GM21447 (cell line): ENCODE data around the gene RHOT2.
A peak's percentile ranks its signal among the peaks of the same experiment; 100 is the strongest.
"Not testable (repeated sequence)": the region's sequence is repeated elsewhere in the genome, so short reads cannot be mapped to it uniquely, and the experiment has no call there.

Experiments
- ATAC-seq: cut with Tn5 transposase; IDR thresholded peaks from one replicate; pipeline ENCODE4 v1.9.1; 2021; ENCODE audit not compliant: unreplicated experiment

The RHOT2 gene

DNA sequence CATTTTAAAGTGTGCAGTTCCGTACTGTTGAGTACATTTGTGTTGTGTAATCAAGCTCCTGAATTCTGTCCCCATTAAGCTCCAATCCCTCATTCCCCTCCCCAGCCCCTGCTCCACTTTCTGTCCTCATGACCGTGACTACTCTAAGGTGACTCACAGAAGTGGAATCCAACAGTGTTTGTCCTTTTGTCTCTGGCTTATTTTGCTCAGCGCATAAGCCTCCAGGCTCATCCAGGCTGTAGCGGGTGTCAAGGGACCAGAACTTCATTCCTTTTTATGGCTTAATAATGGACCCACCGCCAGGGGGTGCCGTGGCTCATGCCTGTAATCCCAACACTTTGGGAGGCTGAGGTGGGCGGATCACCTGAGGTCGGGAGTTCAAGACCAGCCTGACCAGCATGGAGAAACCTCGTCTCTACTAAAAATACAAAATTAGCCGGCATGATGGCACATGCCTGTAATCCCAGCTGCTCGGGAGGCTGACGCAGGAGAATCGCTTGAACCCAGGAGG lies 44.9 kb downstream of the RHOT2 start:
- not testable (repeated sequence) for ATAC-seq

DNA sequence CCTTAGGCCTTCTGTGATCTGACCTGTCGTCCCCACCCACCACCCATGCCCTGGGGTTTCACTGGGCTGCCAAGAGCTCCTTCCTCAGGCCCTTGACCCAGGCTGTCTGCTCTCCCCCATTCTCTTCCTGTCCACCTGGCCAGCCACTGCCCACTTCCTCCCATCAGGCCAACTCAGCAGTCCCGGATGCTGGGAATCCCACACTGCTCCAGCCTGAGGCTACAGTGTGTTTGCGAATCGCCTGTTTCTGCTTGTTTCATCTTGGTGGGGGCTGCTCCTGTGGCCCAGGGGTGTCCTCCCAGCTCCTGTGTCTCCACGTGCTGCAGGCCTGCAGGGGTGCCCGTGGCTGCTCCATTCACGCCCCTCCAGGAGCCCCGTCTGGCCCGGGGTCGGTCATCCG lies 46.1 kb downstream of the RHOT2 start:
- ATAC-seq: no peak

DNA sequence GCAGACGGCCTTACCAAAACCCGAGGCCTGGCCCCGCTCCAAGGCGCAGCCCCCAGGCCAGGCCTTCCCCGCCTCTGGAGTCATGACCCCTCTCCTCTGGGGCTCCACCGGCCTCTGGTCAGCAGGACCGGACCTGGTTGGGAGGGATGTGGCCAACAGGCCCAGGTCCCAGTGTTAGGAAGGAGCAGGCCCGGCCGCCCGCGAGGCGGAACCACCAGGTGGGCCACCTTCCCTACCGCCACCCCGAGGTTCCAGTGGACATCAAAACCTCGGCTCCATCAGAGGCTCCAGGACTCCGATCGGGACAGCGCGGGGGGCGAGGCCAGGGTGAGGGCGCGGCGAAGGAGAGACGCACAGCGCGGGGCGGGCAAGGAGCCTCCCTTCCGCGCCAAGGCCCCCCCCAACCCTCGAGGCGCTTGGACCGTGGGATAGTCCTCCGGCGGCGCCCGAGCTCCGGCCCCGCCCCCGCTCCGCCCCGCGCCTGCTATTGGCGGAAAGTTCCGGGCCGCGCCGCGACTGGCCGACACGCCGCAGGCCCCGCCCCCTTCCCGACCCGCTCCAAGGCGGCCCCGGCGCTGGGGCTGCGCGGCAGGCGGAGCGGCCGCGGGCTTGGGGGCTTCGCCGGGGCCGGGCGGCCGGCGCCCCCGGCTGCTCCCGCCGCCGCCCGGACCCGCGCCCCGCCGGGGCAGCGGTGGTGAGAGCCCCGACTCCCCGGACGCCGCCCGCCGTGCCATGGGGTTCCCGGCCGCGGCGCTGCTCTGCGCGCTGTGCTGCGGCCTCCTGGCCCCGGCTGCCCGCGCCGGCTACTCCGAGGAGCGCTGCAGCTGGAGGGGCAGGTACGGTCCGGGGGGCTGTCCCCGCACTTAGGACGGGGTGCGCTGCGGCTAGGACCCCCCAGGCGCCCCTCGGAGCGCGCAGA lies 46.9 kb downstream of the RHOT2 start, which contains the start of gene METRN:
Gene METRN (plus strand): TSS at position 561 of the 919 bp plus-strand sequence. CDS start 172 bp downstream, at position 733.
- peak; percentile 67 for ATAC-seq

DNA sequence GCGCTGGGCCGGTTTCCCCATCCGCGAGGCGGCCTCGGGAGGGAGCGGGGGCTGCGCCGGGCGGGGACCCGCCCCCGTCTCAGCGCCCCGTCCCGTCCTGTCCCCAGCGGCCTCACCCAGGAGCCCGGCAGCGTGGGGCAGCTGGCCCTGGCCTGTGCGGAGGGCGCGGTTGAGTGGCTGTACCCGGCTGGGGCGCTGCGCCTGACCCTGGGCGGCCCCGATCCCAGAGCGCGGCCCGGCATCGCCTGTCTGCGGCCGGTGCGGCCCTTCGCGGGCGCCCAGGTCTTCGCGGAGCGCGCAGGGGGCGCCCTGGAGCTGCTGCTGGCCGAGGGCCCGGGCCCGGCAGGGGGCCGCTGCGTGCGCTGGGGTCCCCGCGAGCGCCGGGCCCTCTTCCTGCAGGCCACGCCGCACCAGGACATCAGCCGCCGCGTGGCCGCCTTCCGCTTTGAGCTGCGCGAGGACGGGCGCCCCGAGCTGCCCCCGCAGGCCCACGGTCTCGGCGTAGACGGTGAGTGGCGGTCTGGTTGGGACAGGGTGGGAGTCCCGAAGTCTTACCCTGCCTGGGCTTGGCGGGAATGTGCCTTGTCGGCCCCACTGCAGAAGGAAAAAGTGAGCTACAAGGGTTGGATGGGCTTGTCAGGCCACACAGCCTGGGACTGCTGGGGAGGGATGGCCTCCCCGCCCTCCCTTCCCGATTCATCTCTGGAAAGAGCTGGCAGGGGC lies 47.7 kb downstream of the RHOT2 start:
- ATAC-seq: no peak

DNA sequence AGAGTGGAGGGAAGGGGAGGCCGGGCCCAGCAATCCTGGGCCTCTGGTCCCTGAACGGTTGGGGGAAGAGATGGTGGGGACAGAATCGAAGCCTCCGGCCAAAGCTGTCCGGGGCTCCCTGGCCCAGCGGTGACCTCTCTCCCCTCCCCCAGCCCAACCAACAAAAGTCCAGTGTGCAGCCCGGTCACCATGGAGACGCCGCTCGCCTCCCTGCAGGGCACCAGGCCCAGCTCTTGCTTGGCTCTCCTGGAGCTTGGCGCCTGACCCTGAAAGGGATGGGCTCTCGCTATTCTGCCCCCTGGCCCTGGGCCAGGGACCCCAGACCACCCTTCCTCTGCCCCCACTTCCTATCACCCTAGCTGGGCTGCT lies 48.3 kb downstream of the RHOT2 start:
- no peak for ATAC-seq

DNA sequence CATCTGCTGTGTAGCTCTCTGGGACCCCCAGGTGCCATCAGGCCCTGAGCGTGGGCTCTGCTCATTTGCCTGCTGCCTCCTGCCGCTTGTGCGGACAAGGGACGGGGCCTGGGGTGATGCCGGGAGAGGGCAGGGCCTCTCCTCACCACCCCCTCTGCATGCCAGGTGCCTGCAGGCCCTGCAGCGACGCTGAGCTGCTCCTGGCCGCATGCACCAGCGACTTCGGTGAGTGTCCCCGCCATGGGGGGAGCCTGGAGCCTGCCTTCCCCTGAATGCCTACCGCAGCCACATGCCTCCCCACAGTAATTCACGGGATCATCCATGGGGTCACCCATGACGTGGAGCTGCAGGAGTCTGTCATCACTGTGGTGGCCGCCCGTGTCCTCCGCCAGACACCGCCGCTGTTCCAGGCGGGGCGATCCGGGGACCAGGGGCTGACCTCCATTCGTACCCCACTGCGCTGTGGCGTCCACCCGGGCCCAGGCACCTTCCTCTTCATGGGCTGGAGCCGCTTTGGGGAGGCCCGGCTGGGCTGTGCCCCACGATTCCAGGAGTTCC lies 48.9 kb downstream of the RHOT2 start:
- ATAC-seq: no peak

DNA sequence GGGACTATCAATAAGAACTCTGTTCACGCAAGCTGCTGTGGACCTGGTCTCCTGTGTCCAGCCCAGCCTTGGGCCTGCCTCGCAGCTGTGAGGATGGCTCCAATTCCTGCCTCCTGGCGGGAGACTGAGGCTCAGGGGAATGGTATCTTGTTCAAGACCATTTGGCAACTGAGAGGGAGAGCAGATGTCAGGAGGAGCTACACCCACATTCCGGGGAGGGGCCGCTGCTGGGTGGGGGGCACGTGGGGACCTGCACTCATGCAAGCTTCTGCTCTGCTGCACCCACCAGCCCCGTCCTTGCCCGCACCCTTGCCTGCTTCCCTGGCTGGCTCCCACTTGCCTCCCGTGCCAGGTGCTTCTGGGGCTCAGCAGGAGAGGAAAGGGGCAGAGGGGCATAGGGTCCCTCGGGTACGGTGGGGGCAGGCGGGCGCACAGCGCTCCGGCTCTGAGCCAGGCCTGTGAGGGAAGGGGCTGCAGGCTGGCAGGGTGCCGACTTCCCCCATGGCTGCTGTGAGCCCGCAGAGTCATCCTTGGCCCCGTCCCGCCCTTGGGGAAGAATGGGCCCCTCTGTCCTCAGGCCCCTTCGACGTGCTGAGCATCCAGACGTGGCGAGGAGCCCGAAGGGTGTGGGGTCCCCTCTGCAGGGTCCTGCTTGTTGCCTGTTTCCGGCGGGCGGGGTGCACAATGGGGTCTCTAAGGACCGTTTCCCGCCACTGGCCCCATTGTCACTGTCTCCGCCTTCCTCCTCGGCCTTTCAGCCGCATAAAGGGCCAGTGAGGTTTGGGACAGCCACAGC lies 49.7 kb downstream of the RHOT2 start:
- no peak for ATAC-seq

DNA sequence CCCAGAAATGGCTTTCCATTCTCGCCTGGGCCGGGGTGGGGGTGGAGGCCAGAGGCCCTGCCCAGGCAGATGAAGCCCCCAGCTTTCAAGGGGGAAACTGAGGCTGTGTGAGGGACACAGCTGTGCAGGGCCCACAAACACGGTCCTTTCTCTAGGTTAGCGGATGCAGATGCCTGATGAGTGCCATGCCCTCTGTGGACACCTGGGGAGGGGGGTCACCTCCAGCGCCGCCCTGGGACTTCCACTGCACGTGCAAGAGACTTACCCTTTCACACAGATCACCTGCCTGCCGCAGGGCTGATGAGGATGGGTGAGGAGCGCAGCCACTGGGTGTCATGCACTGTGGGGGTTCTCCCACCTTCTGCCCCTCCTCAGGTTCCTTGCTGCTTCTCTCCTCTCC lies 50.5 kb downstream of the RHOT2 start:
- ATAC-seq: no peak

DNA sequence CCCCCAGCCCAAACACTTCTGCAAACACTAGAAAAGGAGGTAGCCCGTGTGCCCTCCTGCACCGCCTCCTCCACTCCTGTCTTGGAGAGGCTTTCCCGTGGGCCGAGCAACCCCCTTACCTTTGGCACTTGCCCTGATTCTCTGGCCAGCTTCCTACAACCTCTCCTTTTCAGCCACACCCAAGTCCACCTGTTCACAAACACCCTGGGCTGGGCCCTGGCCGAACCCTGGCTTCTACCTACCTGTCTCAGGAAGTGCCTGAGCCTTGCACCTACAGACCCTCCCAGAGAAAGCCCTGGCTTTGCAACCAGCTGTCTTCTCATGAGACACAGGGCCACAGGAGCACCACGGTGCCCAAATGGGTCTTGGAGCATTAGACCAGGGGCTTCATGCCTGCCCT lies 51.0 kb downstream of the RHOT2 start:
- ATAC-seq: no peak

DNA sequence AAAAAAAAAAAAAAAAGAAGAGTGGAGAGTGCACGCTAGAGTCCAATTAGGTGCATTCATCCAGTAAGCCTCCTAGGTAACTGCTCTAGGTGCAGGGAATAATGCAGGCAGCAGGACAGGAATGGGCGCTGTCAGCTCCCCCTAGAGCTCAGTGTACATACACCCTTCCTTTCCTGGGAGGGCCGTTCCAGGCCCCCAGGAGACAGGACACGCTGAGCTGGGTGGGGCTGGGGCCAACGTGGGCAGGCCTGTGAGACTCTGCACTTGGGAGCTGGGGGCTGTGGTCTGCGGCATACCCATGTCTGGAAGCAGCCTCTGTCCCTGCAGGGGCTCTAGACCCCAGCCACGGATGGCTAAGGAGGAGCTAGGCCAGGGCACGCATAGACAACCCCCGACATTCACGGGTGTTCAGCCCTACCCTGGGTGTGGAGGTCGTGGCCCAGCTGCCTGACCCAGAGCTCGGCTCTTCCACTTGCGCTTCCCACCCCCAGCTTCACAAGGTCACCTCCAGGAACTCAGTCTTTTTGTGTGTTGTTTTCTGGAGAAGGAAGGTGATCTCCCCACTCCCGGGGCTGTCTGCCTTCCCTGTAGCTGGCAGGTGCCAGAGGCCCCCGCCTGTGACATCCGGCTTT lies 52.0 kb downstream of the RHOT2 start:
- no peak for ATAC-seq

DNA sequence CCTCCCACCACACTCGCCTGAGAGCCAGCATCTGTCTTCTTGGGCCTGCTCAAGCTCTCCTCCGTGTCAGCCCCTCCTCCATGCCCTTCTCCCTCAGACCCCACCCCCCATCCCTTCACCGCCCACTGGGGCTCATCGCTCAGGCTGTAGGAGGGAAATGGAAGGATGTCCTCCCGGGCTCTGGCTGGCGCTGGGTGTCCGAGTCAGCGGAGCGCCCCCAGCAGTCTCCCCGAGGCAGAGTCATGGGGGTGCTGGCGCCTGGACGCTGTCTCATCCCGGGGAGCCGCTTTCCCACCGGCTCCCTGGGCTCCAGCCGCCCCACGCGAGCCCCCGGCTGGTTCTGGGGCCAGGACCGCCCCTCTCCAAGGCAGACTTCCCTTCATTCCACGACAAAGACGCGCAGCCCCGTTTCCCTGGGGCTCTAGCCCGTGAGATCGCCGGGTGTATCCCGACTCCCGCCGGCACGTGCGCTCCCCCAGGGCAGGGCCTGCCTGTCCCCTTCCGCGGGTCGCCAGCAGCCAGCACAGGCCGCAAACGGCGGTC lies 52.6 kb downstream of the RHOT2 start:
- peak; percentile 29 for ATAC-seq

DNA sequence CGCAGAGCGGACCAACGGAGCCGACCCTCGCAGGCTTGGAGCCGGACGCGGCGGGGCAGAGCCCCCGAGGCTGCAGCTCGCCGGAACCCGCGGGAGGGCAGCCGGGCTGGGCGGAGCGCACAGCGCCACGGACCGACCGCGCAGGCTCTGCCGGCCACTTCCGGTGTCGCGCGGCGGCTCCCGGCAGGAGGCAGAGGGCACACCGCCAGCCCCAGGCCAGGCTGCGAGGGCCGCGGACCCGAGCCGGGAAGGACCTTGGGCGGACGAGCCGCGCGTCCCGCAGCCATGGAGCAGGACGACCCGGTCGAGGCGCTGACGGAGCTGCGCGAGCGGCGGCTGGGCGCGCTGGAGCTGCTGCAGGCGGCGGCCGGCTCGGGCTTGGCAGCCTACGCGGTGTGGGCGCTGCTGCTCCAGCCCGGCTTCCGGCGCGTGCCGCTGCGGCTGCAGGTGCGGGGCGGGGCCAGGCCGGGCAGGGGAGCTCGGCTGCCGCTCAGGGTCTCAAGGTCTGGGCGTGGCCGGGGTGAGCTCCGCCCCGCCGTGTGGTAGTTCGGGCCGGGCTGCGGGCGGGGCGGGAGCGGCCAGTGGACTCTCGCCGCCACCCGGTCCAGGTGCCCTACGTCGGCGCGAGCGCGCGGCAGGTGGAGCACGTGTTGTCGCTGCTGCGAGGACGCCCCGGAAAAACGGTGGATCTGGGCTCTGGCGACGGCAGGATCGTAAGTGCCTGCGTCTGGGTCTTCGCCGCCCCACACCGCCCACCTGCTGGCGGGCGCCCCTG lies 53.2 kb downstream of the RHOT2 start, which contains the start of gene ANTKMT:
Gene ANTKMT (plus strand): TSS at position 157 of the 775 bp plus-strand sequence. CDS start 129 bp downstream, at position 286.
- ATAC-seq: peak; percentile 56

DNA sequence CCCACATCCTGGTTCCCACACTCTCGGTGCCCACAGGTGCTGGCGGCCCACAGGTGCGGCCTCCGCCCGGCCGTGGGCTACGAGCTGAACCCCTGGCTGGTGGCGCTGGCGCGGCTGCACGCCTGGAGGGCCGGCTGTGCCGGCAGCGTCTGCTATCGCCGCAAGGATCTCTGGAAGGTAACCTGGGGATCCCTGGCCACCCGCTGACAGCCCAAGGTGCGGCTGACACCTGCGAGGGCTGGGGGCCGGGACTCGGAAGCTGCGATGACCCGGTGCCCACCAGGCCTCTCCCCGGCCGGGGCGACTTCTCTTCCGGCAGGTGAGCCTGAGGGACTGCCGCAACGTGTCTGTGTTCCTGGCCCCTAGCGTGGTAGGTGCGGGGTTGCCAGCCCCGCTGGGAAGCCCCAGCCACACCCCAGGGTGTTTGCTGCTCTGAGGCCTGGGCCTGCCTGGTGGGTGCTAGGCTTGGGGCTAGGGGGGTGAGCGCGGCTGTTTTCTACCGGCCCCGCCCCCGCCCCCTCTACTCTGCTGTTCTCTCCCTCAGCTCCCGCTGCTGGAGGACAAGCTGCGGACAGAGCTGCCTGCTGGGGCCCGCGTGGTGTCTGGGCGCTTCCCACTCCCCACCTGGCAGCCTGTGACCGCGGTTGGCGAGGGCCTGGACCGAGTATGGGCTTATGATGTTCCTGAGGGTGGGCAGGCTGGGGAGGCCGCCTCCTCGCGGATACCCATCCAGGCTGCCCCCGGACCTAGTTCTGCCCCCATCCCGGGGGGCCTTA lies 54.0 kb downstream of the RHOT2 start:
- ATAC-seq: no peak

DNA sequence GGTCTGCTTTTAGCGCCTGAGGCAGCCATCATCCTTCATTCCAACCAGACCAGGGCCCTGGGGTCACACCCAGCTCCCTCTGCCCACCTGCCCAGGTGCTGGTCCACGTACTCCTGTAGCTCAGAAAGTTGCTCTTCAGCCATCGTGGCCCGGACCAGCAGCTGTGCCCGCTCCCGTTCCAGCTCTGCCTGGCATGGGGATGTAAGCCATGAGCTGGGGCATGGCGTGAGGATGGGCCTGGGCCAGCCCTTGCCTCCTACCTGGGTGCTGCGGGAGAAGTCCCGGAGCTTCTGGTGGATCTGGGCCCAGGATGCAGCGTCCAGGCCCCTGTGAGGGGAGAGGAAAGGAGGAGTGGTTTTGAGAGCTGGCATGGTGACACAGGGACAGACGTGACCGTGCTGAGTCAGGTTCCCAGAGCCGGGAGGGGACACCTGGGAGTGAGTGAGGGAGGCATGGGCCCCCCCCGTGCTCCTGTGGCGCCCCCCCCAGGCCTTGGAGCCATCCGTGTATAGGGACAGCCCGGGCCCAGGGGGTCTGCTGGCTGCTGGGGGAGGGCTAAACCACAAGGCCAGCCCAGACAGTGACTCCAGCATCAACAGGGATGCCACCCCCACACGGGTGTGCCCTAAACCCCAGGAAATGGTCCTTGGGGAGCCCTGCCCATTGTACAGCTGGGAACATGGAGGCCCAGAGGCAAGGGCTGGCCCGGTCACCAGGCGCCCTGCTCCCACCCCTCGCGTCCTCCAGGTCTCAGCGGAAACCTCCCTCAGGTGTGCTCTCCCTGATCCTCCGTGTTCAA lies 55.1 kb downstream of the RHOT2 start:
- no peak for ATAC-seq

DNA sequence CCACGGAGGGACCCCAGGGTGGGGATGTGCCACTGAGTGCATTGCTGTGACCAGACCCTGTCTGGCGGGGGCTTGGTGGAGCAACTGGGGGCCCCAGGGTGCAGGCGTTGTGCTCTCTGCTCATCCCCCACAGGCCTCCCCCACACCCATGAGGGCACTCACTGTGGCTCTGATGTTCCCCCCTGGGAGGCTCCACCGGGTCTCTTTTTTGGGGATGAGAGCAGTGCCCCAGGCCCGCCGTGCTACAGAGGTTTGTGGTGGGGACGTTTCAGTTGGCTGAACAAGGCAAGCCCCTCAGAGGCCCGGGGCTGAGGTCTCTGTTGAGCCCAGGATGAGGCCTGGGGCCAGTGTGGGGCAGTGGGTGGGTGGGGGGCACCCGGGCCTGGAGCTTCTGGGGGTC lies 55.8 kb downstream of the RHOT2 start:
- ATAC-seq: no peak
